Panc1 (cell line): ENCODE measurements around the gene PSME1. TPM values are rescaled to one million over a fixed set of nuclear protein-coding genes. Genes with fewer than 3 reads are reported as not detected.

Experiments used
- ATAC-seq: fragments of 200-7000 bp; cut with Tn5 transposase; 2 replicates; pipeline ENCODE4 v1.9.1; 2020; ENCODE audit warnings: mild to moderate bottlenecking, moderate library complexity
- BruUV-seq: library from RNA; stranded (reverse); fragments of 400-500 nt; replicated peaks from 2 replicates; lab custom pipeline; 2021; lab: Mats Ljungman, UMichigan
- CTCF ChIA-PET: fragments of 300-600 bp; sonication (Branson Sonifier 250); formaldehyde crosslinking; loops from one replicate; lab custom pipeline; 2022; ENCODE audit warnings: antibody characterized with exemption; lab: Charles Lee
- POLR2A ChIA-PET: fragments of 300-600 bp; sonication (Branson Sonifier 250); formaldehyde crosslinking; loops from one replicate; lab custom pipeline; 2022; ENCODE audit warnings: antibody characterized with exemption; lab: Charles Lee
- DNase-seq: peaks from one replicate; pipeline ENCODE4 v3.0.0-alpha.2; 2010; ENCODE audit warnings: low read depth, low spot score
- H3K27ac ChIP-seq: 2 replicates; pipeline ENCODE4 v1.5.1; 2011; ENCODE audit warnings: mild to moderate bottlenecking, low read length, inconsistent platforms
- H3K27me3 ChIP-seq: fragments of 200-500 bp; sonication (Bioruptor generic); 2 replicates; pipeline ENCODE4 v1.6.0; 2014; ENCODE audit warnings: low read length, inconsistent platforms; ENCODE audit not compliant: control insufficient read depth, insufficient read depth
- H3K36me3 ChIP-seq: fragments of 200-500 bp; sonication (Bioruptor generic); 2 replicates; pipeline ENCODE4 v1.5.1; 2014; ENCODE audit warnings: inconsistent platforms, mild to moderate bottlenecking, low read length, moderate library complexity; ENCODE audit not compliant: control insufficient read depth, insufficient read depth
- H3K4me1 ChIP-seq: 2 replicates; pipeline ENCODE4 v1.5.1; 2011; ENCODE audit warnings: inconsistent platforms, mild to moderate bottlenecking, low read length, moderate library complexity; ENCODE audit not compliant: control insufficient read depth, insufficient read depth
- H3K4me3 ChIP-seq, 2 experiments: 2 replicates each; pipeline ENCODE4 v1.5.1; 2011 to 2012; ENCODE audit warnings: low read depth in 2 of 2, low read length in 2 of 2, mild to moderate bottlenecking in 2 of 2, inconsistent platforms in 1 of 2, moderate library complexity in 1 of 2
- H3K9me3 ChIP-seq: fragments of 200-500 bp; sonication (Bioruptor generic); 2 replicates; pipeline ENCODE4 v1.5.1; 2014; ENCODE audit warnings: low read depth, mild to moderate bottlenecking, inconsistent platforms, low read length, moderate library complexity; ENCODE audit not compliant: control insufficient read depth, insufficient read depth
- POLR2AphosphoS5 ChIP-seq: IDR thresholded peaks from 2 replicates; pipeline ENCODE4 v1.6.1; 2012; ENCODE audit warnings: mild to moderate bottlenecking, low read depth, low read length, moderate library complexity
- SIN3A ChIP-seq: IDR thresholded peaks from 2 replicates; pipeline ENCODE4 v1.6.1; 2012; ENCODE audit warnings: low read depth, mild to moderate bottlenecking, low read length, moderate library complexity, borderline replicate concordance; ENCODE audit not compliant: insufficient read depth
- TCF7L2 ChIP-seq: IDR thresholded peaks from 2 replicates; pipeline ENCODE4 v1.6.1; 2011; ENCODE audit warnings: mild to moderate bottlenecking, low read depth, low read length, inconsistent platforms
- in situ Hi-C: cut with HindIII; loops from 2 replicates; pipeline ENCODE4 v1.10.0; 2016; ENCODE audit warnings: low sequenced_read_pairs, low pct_unique_long_range_greater_than_20kb
- intact Hi-C: fragments of 100-400 bp; cut with micrococcal nuclease; formaldehyde crosslinking; loops from one replicate; pipeline ENCODE4 v1.10.0; 2022; ENCODE audit not compliant: unreplicated experiment
- total RNA-seq: library from RNA; stranded (reverse); gene quantifications from one replicate; pipeline ENCODE4 v1.2.1, GENCODE V29; 2021; ENCODE audit not compliant: unreplicated experiment
- TF ChIP-seq, protein P1 (sequence below): fragments of 450-650 bp; IDR thresholded peaks from 2 replicates; pipeline ENCODE4 v1.5.1; 2017; ENCODE audit warnings: mild to moderate bottlenecking
- TF ChIP-seq, protein P2 (sequence below), 2 experiments: IDR thresholded peaks; 2 replicates each; pipeline ENCODE4 v1.6.1; 2011 to 2012; ENCODE audit warnings: low read depth in 2 of 2, control low read depth in 1 of 2, low read length in 1 of 2, mild to moderate bottlenecking in 1 of 2, moderate library complexity in 1 of 2; ENCODE audit not compliant: insufficient read depth in 1 of 2

PSME1 gene
- total RNA-seq, 1 experiment from 2014 or later: 130 TPM

DNA sequence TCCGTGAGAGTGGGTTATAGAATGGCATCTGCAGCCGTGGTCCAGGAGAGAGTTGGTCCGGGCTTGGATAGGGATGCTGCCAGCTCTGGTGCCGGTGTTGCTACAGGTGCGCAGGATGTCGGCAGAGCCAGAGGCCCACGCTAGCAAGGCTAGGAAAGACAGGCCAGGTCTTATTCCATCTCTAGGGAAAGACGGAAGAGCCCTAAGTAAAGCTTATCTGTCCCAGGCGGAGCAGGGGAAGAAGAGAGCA lies 485 bp upstream of the PSME1 start:
- in situ Hi-C loops (no loop called here), intact Hi-C loops (no loop called here)
- H3K4me1 ChIP-seq: peaks cover 30% of the 10 kb centered on the region
- no peaks in the 10 kb centered on the region for H3K27me3 ChIP-seq
- CTCF ChIA-PET: interaction anchor here (0.7 to 0.9 kb wide), 2 partner anchors 25 to 38 kb away, joined by 3 to 4 read pairs; partner anchors contain the start of gene IRF9
- ATAC-seq (peak; percentile 40), DNase-seq (no peak)
- no peaks in the 10 kb centered on the region; the same call in 1 of the 2 replicates for H3K36me3 ChIP-seq
- TF ChIP-seq TCF7L2 (no peak), POLR2AphosphoS5 (no peak), SIN3A (no peak)
- TF ChIP-seq, protein P1, sequence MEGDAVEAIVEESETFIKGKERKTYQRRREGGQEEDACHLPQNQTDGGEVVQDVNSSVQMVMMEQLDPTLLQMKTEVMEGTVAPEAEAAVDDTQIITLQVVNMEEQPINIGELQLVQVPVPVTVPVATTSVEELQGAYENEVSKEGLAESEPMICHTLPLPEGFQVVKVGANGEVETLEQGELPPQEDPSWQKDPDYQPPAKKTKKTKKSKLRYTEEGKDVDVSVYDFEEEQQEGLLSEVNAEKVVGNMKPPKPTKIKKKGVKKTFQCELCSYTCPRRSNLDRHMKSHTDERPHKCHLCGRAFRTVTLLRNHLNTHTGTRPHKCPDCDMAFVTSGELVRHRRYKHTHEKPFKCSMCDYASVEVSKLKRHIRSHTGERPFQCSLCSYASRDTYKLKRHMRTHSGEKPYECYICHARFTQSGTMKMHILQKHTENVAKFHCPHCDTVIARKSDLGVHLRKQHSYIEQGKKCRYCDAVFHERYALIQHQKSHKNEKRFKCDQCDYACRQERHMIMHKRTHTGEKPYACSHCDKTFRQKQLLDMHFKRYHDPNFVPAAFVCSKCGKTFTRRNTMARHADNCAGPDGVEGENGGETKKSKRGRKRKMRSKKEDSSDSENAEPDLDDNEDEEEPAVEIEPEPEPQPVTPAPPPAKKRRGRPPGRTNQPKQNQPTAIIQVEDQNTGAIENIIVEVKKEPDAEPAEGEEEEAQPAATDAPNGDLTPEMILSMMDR: no peak
- TF ChIP-seq, protein P2, sequence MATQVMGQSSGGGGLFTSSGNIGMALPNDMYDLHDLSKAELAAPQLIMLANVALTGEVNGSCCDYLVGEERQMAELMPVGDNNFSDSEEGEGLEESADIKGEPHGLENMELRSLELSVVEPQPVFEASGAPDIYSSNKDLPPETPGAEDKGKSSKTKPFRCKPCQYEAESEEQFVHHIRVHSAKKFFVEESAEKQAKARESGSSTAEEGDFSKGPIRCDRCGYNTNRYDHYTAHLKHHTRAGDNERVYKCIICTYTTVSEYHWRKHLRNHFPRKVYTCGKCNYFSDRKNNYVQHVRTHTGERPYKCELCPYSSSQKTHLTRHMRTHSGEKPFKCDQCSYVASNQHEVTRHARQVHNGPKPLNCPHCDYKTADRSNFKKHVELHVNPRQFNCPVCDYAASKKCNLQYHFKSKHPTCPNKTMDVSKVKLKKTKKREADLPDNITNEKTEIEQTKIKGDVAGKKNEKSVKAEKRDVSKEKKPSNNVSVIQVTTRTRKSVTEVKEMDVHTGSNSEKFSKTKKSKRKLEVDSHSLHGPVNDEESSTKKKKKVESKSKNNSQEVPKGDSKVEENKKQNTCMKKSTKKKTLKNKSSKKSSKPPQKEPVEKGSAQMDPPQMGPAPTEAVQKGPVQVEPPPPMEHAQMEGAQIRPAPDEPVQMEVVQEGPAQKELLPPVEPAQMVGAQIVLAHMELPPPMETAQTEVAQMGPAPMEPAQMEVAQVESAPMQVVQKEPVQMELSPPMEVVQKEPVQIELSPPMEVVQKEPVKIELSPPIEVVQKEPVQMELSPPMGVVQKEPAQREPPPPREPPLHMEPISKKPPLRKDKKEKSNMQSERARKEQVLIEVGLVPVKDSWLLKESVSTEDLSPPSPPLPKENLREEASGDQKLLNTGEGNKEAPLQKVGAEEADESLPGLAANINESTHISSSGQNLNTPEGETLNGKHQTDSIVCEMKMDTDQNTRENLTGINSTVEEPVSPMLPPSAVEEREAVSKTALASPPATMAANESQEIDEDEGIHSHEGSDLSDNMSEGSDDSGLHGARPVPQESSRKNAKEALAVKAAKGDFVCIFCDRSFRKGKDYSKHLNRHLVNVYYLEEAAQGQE (IDR thresholded peaks at IDR 0.05; ENCODE audit: insufficient read depth in 1 of 2, low read depth in 2 of 2, low read length in 1 of 2): no peak
- no peaks in the 10 kb centered on the region for H3K9me3 ChIP-seq
- no TSS peak for BruUV-seq
- POLR2A ChIA-PET: interaction anchor here (0.6 to 0.7 kb wide), 4 partner anchors 20 to 129 kb away, joined by 3 to 24 read pairs (median 4); partner anchors contain the start of genes DCAF11 and NRL
- peak overlapping the region; percentile 81 for H3K27ac ChIP-seq
- peak overlapping the region; percentile 68 to 81 for H3K4me3 ChIP-seq

DNA sequence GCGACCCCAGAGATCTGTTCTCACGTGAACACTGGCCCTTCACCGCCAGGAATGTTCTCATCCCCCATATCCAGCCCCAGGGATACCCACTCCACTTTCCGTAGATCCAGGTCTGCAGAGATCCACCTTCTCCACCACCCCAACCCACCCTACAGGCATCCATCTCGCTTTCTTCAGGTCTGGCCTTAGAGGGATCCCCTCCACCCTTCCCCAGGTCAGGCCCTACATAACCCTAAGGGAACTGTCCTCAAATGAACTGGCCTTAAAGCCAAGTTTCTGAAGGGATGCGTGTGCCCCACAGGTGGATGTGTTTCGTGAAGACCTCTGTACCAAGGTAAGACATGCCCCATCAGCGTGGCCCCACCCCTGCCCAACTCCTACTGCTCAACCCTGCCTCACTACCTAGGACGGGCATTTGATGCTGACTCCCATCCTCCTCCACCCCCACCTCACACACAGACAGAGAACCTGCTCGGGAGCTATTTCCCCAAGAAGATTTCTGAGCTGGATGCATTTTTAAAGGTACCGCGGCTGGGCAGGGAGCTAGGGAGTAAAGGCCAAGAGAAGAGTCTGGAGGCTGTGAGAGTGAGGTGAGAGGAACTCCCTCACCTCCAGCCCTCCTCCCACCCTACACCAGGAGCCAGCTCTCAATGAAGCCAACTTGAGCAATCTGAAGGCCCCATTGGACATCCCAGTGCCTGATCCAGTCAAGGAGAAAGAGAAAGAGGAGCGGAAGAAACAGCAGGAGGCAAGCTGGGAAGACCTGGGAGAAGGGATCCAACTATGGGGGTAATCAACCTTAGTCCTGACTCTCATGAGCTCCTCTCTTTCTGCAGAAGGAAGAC lies 912 bp downstream of the PSME1 start:
- BruUV-seq: no TSS peak
- H3K27ac ChIP-seq: peak overlapping the region; percentile 81
- DNase-seq: no peak
- CTCF ChIA-PET: interaction anchor here (0.8 to 0.9 kb wide), 2 partner anchors 22 to 79 kb away, joined by 3 read pairs; partner anchors contain the start of genes DCAF11 and NRL
- H3K9me3 ChIP-seq: no peaks in the 10 kb centered on the region
- POLR2A ChIA-PET: interaction anchor here (0.6 kb wide), 1 partner anchor 10 kb away, joined by 3 read pairs; the partner anchor contains the start of gene RNF31
- no peak for ATAC-seq
- intact Hi-C loops (no loop called here), in situ Hi-C loops (no loop called here)
- H3K36me3 ChIP-seq: no peaks in the 10 kb centered on the region; the same call in 1 of the 2 replicates
- no peaks in the 10 kb centered on the region for H3K27me3 ChIP-seq
- H3K4me3 ChIP-seq: peak overlapping the region; percentile 46 to 81
- TF ChIP-seq, protein P1: no peak
- TF ChIP-seq POLR2AphosphoS5 (no peak), TCF7L2 (no peak), SIN3A (no peak)
- TF ChIP-seq, protein P2 (IDR thresholded peaks at IDR 0.05; ENCODE audit: insufficient read depth in 1 of 2, low read depth in 2 of 2, low read length in 1 of 2): no peak
- peaks cover 30% of the 10 kb centered on the region for H3K4me1 ChIP-seq
